ENCODE results near the gene DIP2C.

DNA sequence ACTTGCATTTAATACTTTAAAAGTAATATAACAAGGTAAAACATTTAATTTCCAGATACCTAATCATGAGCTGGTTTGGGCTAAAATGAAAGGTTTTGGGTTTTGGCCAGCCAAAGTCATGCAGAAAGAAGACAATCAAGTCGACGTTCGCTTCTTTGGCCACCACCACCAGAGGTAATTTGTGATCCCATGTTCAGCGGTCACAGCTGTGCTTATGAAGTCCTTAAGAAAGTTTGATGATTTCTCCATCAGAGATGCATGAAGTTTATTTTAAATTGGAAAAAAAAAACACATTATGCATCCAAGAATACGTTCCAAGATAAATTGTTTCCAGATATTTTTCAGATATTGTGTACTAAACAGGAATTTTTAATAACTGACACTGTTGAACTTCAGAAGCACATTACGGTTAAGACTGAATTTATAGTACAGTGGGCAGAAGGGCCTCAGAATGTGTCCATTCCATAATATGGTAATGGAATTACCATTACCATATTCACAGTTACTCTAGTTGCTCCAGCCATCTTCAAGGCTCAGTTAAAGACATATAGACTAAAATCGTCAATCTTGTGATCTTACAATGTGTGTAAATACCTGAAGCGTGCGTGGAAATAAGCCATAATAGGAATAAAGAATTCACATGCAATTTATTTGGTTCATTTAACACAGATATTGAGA, 447.4 kb downstream of the DIP2C start:
- TF ChIP-seq, protein P1, sequence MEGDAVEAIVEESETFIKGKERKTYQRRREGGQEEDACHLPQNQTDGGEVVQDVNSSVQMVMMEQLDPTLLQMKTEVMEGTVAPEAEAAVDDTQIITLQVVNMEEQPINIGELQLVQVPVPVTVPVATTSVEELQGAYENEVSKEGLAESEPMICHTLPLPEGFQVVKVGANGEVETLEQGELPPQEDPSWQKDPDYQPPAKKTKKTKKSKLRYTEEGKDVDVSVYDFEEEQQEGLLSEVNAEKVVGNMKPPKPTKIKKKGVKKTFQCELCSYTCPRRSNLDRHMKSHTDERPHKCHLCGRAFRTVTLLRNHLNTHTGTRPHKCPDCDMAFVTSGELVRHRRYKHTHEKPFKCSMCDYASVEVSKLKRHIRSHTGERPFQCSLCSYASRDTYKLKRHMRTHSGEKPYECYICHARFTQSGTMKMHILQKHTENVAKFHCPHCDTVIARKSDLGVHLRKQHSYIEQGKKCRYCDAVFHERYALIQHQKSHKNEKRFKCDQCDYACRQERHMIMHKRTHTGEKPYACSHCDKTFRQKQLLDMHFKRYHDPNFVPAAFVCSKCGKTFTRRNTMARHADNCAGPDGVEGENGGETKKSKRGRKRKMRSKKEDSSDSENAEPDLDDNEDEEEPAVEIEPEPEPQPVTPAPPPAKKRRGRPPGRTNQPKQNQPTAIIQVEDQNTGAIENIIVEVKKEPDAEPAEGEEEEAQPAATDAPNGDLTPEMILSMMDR (IDR thresholded peaks at IDR 0.05) = no peak
- no peak for TF ChIP-seq POLR2A (IDR thresholded peaks at IDR 0.05)
